SU-DHL-6 (cell line): ENCODE data around the gene TCEA3.

Source experiments
- EZH2phosphoT487 ChIP-seq: fragments of 200-600 bp; sonication (generic), shearing (Covaris generic); conservative IDR thresholded peaks from 2 replicates; pipeline ENCODE4 v1.6.1; 2018; ENCODE audit warnings: mild to moderate bottlenecking, antibody characterized with exemption, low read length, moderate library complexity, mixed read lengths
- TF ChIP-seq, protein P1 (sequence below): fragments of 200-600 bp; sonication (generic); IDR thresholded peaks from one replicate; pipeline ENCODE4 v1.5.1; 2017; ENCODE audit warnings: antibody characterized with exemption, mild to moderate bottlenecking, low read length, moderate library complexity; ENCODE audit not compliant: insufficient read depth, poor library complexity, severe bottlenecking

- TF ChIP-seq, protein P1, sequence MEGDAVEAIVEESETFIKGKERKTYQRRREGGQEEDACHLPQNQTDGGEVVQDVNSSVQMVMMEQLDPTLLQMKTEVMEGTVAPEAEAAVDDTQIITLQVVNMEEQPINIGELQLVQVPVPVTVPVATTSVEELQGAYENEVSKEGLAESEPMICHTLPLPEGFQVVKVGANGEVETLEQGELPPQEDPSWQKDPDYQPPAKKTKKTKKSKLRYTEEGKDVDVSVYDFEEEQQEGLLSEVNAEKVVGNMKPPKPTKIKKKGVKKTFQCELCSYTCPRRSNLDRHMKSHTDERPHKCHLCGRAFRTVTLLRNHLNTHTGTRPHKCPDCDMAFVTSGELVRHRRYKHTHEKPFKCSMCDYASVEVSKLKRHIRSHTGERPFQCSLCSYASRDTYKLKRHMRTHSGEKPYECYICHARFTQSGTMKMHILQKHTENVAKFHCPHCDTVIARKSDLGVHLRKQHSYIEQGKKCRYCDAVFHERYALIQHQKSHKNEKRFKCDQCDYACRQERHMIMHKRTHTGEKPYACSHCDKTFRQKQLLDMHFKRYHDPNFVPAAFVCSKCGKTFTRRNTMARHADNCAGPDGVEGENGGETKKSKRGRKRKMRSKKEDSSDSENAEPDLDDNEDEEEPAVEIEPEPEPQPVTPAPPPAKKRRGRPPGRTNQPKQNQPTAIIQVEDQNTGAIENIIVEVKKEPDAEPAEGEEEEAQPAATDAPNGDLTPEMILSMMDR = no peak
- TF ChIP-seq EZH2phosphoT487 = no peak
Observed at GRCh38 chr1:23370330-23370708, 54.2 kb downstream of the TCEA3 start.
